Activated CD4-positive, alpha-beta T cell treated with anti-CD3 and anti-CD28 coated beads, Interleukin-2, amount 10 ng/mL, durations not matched to agents 7 days and 5 days (primary cell): Measurements from ENCODE around the gene ZNF367. TPM values are rescaled to one million over a fixed set of nuclear protein-coding genes. Genes with fewer than 3 reads are reported as not detected.

ENCODE experiments used
- CTCF ChIA-PET: fragments of 350-600 bp; sonication (Branson Sonifier 250); formaldehyde crosslinking; loops from one replicate; lab custom pipeline; 2021; ENCODE audit warnings: antibody characterized with exemption; lab: Charles Lee
- POLR2A ChIA-PET: fragments of 350-600 bp; sonication (Branson Sonifier 250); formaldehyde crosslinking; loops from one replicate; lab custom pipeline; 2021; ENCODE audit warnings: antibody characterized with exemption; lab: Charles Lee
- DNase-seq: peaks from one replicate; pipeline ENCODE4 v3.0.0-alpha.2; 2020
- H3K27ac Mint-ChIP-seq: one replicate; pipeline ENCODE4 v1.8.0; 2021; ENCODE audit warnings: mild to moderate bottlenecking, moderate library complexity, mixed read lengths
- H3K27me3 Mint-ChIP-seq: one replicate; pipeline ENCODE4 v1.8.0; 2021; ENCODE audit warnings: mixed read lengths
- H3K36me3 Mint-ChIP-seq: one replicate; pipeline ENCODE4 v1.8.0; 2021; ENCODE audit warnings: low read depth, mixed read lengths
- H3K4me1 Mint-ChIP-seq: one replicate; pipeline ENCODE4 v1.8.0; 2021; ENCODE audit warnings: mixed read lengths
- H3K4me3 Mint-ChIP-seq: one replicate; pipeline ENCODE4 v1.8.0; 2021; ENCODE audit warnings: mild to moderate bottlenecking, moderate library complexity, mixed read lengths
- H3K9me3 Mint-ChIP-seq: one replicate; pipeline ENCODE4 v1.8.0; 2021; ENCODE audit warnings: mixed read lengths
- total RNA-seq, 2 experiments: library from RNA; stranded (reverse); gene quantifications; one replicate each; pipeline ENCODE4 v1.2.3, GENCODE V29; 2021

The ZNF367 gene
- total RNA-seq, 2 experiments from 2014 or later: 32.3 to 32.5 TPM

DNA sequence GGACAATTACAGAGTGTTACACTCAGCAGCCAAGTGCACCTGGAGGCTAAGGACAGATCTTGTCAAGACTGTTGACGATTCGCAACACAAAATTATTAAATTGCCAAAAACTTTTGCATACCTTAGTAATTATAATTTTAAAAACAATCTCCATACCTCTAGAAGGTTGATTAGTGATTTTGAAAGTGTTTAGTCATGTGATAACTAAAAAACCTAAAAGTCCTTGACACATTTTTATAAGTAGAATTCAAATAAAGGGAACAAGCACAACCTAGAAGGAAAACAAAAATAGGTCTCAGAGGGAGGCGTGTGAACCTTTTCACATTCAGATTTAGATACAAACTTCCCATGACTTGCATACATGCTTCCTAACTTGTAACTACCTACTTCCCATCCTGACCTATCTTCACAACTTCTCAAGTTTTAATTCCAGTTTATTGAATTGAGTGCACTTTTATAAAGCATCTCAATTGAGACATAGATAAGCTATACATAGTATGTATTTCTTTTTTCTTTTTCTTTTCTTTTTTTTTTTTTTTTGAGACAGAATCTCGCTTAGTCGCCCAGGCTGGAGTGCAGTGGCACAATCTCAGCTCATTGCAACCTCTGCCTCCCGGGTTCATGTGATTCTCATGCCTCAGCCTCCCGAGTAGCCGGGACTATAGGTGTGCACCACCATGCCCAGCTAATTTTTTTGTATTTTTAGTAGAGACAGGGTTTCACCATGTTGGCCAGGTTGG is 5.8 kb downstream of the ZNF367 start:
- Mint-ChIP-seq H3K36me3 (peaks cover 35% of the 10 kb centered on the region), H3K9me3 (no peaks in the 10 kb centered on the region)
- CTCF ChIA-PET: interaction anchor here (0.8 to 1.5 kb wide), 2 partner anchors 13 to 17 kb away, joined by 3 read pairs; no protein-coding TSS in a partner anchor

DNA sequence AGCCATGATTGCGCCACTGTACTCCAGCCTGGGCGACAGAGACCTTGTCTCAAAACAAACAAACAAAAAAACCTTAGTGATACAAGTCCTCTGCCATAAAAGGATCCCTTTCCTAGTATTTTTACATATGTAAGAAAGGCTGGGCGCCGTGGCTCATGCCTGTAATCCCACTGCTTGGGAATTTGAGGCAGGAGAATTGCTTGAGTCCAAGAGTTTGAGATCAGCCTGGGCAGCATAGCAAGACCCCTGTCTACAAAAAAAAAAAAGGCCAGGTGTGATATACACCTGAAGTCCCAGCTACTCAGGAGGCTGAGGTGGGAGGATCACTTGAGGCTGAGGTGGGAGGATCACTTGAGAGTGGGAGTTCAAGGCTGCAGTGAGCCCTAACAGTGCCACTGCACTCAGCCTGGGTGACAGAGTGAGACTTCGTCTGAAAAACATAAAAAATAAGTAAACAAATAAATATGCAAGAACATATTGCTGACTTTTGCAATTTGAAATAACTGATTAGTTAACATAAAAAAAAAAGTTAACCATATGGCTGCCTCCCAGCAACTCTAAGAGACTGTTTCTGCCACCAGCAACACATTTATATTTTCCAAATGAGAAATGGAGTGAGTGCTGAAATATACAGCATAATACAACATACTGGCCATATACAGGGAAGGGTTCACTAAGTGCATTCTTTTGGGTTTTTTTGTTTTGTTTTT is 6.9 kb downstream of the ZNF367 start:
- Mint-ChIP-seq H3K27me3 (no peaks in the 10 kb centered on the region), H3K4me3 (no peak overlapping the region), H3K4me1 (peaks cover 52% of the 10 kb centered on the region), H3K36me3 (peaks cover 32% of the 10 kb centered on the region), H3K9me3 (no peaks in the 10 kb centered on the region), H3K27ac (peak overlapping the region; percentile 9)
- DNase-seq: no peak
- POLR2A ChIA-PET: no interaction called here
- CTCF ChIA-PET: interaction anchor here (1.5 kb wide), 1 partner anchor 12 kb away, joined by 3 read pairs; no protein-coding TSS in a partner anchor

More for the DNA sequence above, 5.8 kb downstream of the ZNF367 start:
- no peak for DNase-seq
- H3K4me3 Mint-ChIP-seq: no peak overlapping the region
- POLR2A ChIA-PET: interaction anchor here (0.6 kb wide), 1 partner anchor 169 kb away, joined by 4 read pairs; no protein-coding TSS in a partner anchor
- no peaks in the 10 kb centered on the region for H3K27me3 Mint-ChIP-seq
- peaks cover 51% of the 10 kb centered on the region for H3K4me1 Mint-ChIP-seq
- peak overlapping the region; percentile 84 for H3K27ac Mint-ChIP-seq

DNA sequence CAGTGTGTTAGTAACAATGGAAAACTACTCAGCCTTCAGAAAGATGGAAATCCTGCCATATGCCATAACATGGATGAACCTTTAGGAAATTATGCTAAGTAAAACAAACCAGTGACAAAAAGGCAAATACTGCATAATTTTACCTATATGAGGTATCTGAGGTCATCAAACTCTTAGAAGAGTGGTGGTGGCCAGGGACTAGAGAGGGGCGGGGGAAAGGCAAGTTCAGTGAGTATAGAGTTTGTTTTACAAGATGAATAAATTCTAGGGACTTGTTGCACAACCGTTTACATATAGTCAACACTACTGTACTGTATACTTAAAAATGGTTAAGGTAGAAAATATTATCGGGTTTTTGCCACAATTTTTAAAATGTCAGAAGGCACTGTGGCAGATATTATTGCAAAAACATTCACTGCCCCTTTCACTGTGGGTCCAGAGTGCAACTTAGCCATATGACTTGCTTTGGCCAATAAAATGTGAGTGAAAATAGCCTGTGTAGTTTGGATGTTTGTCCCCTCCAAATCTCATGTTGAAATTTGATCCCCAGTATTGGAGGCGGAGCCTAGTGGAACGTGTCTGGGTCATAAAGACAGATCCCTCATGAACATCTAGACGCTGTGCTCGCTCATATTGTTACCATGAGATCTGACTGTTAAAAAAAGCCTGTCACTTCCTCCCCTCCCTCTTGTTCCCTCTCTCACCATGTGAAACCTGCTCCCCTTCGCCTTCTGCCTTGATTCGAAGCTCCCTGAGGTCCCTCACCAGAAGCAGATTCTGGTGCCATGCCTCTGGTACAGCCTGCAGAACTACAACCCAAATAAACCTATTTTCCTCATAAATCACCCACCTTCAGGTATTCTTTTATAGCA is 9.5 kb downstream of the ZNF367 start:
- ChIA-PET POLR2A (no interaction called here), CTCF (interaction anchor here (0.5 to 1.7 kb wide), 2 partner anchors 10 to 232 kb away, joined by 3 to 7 read pairs; no protein-coding TSS in a partner anchor)
- Mint-ChIP-seq H3K36me3 (peaks cover 37% of the 10 kb centered on the region), H3K4me1 (peaks cover 46% of the 10 kb centered on the region), H3K4me3 (no peak overlapping the region), H3K9me3 (no peaks in the 10 kb centered on the region), H3K27me3 (no peaks in the 10 kb centered on the region), H3K27ac (peak overlapping the region; percentile 74)
- no peak for DNase-seq

DNA sequence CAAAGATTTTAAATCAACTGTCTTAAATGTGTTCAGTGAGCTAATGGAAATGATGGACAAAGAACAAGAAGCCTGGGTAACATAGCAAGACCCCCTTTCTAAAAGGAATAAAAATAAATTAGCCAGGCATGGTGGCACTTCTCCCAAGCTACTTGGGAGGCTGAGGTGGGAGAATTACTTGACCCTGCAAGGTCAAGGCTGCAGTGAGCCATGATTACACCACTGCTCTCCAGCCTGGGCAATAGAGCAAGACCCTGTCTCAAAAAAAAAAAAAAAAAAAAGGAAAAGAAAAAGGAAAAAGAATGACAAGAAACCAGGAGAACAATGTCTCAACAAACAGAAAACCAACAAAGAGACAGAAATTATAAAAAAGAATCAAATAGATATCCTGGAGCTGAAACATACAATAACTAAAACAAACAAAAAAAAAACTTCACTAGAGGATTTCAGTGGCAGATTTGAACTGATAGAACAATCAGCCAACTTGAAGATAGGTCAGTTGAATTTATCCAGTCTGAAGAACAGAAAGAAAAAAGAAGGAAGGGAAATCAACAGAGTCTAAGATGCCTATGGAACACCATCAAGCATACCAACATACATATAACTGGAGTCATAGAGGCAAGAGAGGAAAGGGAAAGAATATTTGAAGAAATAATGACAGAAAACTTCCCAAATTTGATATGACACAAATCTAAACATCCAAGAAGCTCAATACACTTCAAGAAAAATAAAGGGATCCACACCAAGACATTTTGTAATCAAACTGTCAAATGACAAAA is 17.8 kb downstream of the ZNF367 start:
- peaks cover 4% of the 10 kb centered on the region for H3K9me3 Mint-ChIP-seq
- H3K27me3 Mint-ChIP-seq: no peaks in the 10 kb centered on the region
- POLR2A ChIA-PET: no interaction called here
- DNase-seq: no peak
- H3K36me3 Mint-ChIP-seq: peaks cover 52% of the 10 kb centered on the region
- H3K4me3 Mint-ChIP-seq: no peak overlapping the region
- CTCF ChIA-PET: interaction anchor here (0.6 to 2.1 kb wide), 5 partner anchors 9 to 49 kb away, joined by 3 to 7 read pairs (median 4); partner anchors contain the start of gene HABP4
- peaks cover 34% of the 10 kb centered on the region for H3K4me1 Mint-ChIP-seq
- H3K27ac Mint-ChIP-seq: peak overlapping the region; percentile 94

DNA sequence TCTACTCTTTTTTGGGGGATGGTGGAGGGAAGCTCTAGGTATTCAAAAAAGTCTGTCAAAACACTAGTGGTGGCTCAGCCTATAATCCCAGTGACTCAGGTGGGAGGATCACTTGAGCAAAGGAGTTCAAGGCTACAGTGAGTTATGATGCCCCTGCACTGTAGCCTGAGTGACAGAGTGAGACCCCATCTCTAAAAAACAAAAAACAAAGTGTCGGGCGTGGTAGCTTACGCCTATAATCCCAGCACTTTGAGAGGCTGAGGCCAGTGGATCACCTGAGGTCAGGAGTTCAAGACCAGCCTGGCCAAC is 18.9 kb downstream of the ZNF367 start:
- ChIA-PET CTCF (interaction anchor here (1.1 to 2.1 kb wide), 3 partner anchors 10 to 12 kb away, joined by 3 to 7 read pairs (median 3); no protein-coding TSS in a partner anchor), POLR2A (no interaction called here)
- peak overlapping the region; percentile 56 for H3K4me3 Mint-ChIP-seq
- peaks cover 4% of the 10 kb centered on the region for H3K9me3 Mint-ChIP-seq
- H3K4me1 Mint-ChIP-seq: peaks cover 39% of the 10 kb centered on the region
- peaks cover 54% of the 10 kb centered on the region for H3K36me3 Mint-ChIP-seq
- H3K27me3 Mint-ChIP-seq: no peaks in the 10 kb centered on the region
- H3K27ac Mint-ChIP-seq: peak overlapping the region; percentile 94
- no peak for DNase-seq

DNA sequence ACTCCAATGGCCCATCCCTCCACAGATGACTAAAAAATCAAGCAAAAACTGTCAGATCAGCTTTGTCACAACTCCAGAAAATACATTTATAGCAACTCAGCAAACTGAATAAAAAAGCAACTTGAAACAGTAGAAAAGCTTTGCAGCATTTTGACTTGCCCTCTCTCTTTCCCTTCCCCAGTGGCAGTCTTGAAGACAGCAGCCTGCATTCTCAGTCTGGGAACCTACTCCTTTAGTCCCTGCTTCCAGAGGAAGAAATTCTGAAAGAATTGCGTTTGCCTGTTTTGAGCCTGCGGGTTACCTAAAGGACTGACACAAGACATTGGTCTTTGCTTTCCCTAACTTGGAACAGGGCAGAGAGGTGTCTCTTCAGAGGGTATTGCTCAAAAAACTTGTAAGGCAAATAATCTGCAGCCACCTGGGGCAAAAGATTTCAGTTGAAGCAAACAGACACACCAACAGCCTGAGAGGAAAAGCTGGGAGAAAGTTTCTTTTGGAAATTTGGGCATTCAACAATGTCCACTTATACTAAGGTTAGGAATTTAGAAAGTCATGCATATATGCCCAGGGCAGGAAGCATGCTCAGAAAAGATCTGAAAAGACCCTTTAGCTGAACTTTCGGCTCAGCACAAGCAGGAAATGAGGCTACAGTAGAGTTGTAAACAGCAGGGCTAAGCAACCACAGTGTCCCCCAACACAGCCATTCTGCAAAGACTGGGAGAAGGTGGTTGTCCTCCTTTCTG is 19.4 kb downstream of the ZNF367 start:
- ChIA-PET CTCF (interaction anchor here (1.1 to 2.1 kb wide), 3 partner anchors 9 to 13 kb away, joined by 3 to 7 read pairs (median 3); no protein-coding TSS in a partner anchor), POLR2A (no interaction called here)
- Mint-ChIP-seq H3K27me3 (no peaks in the 10 kb centered on the region), H3K4me1 (peaks cover 37% of the 10 kb centered on the region), H3K4me3 (peak overlapping the region; percentile 8), H3K9me3 (peaks cover 4% of the 10 kb centered on the region), H3K27ac (peak overlapping the region; percentile 94), H3K36me3 (peaks cover 53% of the 10 kb centered on the region)
- peak; percentile 36 for DNase-seq

DNA sequence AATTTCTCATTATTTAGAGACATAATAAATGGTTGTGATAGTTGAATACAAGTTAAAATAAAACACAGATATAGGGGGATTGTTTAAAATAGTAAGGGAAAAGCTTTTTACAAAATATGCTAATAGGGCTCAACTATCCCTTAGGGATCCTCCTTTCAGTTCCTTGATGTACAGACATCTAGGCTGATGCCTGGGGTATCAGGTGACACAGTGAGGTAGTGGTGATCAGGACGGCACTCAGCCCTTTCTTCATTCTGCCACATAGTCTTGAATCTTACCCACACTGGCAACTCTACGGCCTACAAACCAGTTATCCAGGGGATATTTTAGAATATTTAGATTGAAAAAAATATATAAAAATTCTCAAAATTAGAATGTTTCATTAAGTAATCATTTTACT is 22.2 kb downstream of the ZNF367 start:
- H3K36me3 Mint-ChIP-seq: peaks cover 59% of the 10 kb centered on the region
- POLR2A ChIA-PET: no interaction called here

DNA sequence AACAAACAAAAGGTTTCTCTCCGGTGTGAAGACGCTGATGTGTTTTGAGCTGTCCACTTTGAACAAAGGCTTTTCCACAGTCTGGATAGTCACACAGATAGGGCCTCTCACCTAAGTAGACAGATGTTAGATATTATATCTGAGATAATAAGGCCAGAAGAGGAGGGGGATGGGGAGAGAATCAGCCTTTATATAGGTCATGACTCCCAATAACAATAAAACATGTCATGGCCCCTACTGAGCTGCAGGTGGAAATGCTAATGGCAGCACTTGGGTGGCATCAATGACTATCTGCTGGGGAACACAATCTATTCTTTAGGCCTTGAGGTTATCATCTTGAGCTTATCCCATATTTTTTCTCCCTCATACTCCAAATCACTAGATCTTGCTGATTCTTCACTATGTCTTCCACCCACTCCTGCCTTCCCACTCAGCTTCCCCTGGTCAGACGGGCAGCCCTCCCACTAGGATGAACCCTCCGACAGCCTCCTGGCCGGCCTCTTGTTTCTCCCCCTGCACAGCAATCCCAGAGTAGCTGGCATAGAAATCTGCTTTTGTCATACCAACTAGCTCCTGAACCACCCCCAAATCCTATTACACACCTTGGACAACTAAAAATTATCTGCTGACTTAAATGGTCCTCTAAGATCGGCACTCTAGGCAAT is 23.2 kb downstream of the ZNF367 start:
- DNase-seq: no peak
- H3K9me3 Mint-ChIP-seq: no peaks in the 10 kb centered on the region
- H3K27ac Mint-ChIP-seq: no peak overlapping the region
- CTCF ChIA-PET: no interaction called here
- H3K4me3 Mint-ChIP-seq: no peak overlapping the region
- H3K36me3 Mint-ChIP-seq: peaks cover 59% of the 10 kb centered on the region
- no peaks in the 10 kb centered on the region for H3K27me3 Mint-ChIP-seq
- peaks cover 34% of the 10 kb centered on the region for H3K4me1 Mint-ChIP-seq
- POLR2A ChIA-PET: no interaction called here

More for the DNA sequence above, 22.2 kb downstream of the ZNF367 start:
- DNase-seq: no peak
- Mint-ChIP-seq H3K27me3 (no peaks in the 10 kb centered on the region), H3K9me3 (peaks cover 4% of the 10 kb centered on the region), H3K4me1 (peaks cover 34% of the 10 kb centered on the region), H3K4me3 (no peak overlapping the region), H3K27ac (no peak overlapping the region)
- CTCF ChIA-PET: no interaction called here

DNA sequence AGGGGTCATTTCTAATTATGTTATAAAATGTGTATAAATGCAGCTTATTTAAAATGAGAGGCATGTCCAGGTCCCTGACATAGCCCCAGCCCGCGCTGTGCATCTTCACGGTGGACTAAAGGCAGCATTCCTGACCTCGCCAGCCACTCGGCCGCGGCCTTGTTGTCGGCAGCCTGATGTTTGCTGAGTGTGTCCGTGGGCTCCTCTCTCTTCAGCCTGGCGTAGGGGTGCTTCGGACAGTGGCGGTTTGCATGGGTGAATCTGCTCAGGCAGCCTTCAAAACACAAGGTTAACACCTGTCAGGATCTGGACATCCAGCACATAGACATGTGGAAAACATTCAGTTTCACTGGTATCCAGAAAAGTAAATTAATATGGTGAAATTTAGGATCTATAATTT is 25.9 kb downstream of the ZNF367 start:
- CTCF ChIA-PET: no interaction called here
- Mint-ChIP-seq H3K27ac (no peak overlapping the region), H3K36me3 (peaks cover 63% of the 10 kb centered on the region), H3K4me3 (no peak overlapping the region), H3K27me3 (no peaks in the 10 kb centered on the region), H3K9me3 (no peaks in the 10 kb centered on the region), H3K4me1 (peaks cover 16% of the 10 kb centered on the region)
- DNase-seq: no peak
- POLR2A ChIA-PET: no interaction called here

DNA sequence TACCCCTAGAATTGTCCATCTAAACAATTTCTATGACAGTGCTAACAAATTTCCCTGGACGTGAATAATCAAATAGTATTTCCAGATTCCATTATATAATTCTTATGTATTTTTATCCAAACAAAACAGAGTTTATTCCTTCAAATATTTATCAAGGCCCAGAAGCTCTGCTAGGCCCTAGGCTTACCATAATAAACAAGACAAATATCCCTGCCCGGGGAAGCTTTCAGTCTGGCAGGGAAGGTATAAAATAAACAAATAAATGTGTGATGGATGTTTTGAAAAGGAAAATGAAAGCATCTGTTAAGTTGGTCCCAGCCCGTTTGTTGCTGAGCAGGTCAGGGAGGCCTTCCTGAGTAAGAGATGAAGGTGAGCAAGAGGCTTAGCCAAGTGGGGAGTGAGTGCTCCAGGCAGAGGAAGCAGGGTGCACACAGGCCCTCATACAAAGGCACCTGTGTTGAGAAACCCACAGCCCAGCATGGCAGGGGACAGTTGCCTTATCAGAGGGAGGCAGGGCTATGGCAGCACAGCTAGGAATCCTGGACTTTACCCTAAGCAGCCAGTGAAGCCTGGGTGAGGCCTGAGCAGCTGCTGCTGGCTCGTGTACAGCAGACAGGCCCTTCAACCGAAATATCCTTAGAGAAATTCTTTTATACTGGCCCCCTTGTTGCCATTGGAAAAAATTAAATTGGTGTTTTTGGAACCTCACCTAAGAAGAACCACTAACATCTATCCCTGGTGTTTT is 27.0 kb downstream of the ZNF367 start:
- Mint-ChIP-seq H3K36me3 (peaks cover 64% of the 10 kb centered on the region), H3K27ac (peak overlapping the region; percentile 82), H3K4me1 (peaks cover 16% of the 10 kb centered on the region), H3K4me3 (no peak overlapping the region), H3K9me3 (no peaks in the 10 kb centered on the region), H3K27me3 (no peaks in the 10 kb centered on the region)
- DNase-seq: no peak
- ChIA-PET POLR2A (interaction anchor here (0.7 kb wide), 1 partner anchor 1436 kb away, joined by 6 read pairs; no protein-coding TSS in a partner anchor), CTCF (no interaction called here)
